Subcutaneous adipose tissue (tissue), 4 donors: ENCODE measurements around the gene FZR1. TPM values are rescaled to one million over a fixed set of nuclear protein-coding genes. Genes with fewer than 3 reads are reported as not detected.

ENCODE experiments used
- total RNA-seq, 4 donors: library from RNA; depleted of rRNA; stranded (reverse); fragments of >200 nt; gene quantifications; one replicate each; pipeline ENCODE4 v1.1.0, GENCODE V29; 2016
- TF ChIP-seq, protein P1 (sequence below): fragments of 450-650 bp; IDR thresholded peaks from one replicate; pipeline ENCODE4 v1.5.1; 2016; ENCODE audit warnings: low read depth, mild to moderate bottlenecking, control low read depth, antibody characterized with exemption, moderate library complexity

The FZR1 gene
- total RNA-seq, 4 donors from 2014 or later: 8.2 to 28.3 (median 13.0) TPM

- TF ChIP-seq, protein P1, sequence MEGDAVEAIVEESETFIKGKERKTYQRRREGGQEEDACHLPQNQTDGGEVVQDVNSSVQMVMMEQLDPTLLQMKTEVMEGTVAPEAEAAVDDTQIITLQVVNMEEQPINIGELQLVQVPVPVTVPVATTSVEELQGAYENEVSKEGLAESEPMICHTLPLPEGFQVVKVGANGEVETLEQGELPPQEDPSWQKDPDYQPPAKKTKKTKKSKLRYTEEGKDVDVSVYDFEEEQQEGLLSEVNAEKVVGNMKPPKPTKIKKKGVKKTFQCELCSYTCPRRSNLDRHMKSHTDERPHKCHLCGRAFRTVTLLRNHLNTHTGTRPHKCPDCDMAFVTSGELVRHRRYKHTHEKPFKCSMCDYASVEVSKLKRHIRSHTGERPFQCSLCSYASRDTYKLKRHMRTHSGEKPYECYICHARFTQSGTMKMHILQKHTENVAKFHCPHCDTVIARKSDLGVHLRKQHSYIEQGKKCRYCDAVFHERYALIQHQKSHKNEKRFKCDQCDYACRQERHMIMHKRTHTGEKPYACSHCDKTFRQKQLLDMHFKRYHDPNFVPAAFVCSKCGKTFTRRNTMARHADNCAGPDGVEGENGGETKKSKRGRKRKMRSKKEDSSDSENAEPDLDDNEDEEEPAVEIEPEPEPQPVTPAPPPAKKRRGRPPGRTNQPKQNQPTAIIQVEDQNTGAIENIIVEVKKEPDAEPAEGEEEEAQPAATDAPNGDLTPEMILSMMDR: no peak
Measured at GRCh38 chr19:3493651-3494050, 12.5 kb upstream of the FZR1 start.

DNA sequence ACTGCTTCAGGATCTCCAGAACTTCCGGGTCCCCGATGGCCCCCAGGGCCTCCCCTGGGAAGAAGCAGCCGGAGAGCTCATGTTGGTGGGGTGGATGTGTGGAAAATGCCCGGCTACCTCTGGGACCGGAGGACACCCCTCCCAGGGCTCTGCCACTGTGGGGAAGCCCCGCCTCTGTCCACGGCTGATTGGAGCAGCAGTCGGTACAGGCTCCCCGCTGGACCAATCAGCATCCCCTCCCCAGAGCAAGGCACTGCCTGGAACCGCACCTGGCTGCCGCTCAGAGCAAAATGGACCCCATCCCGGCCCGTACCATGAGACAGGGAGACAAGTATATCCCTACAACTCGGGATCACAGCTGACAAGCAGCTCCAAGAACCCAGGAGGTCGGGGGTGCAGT, 12.1 kb upstream of the FZR1 start:
- TF ChIP-seq, protein P1: no peak

DNA sequence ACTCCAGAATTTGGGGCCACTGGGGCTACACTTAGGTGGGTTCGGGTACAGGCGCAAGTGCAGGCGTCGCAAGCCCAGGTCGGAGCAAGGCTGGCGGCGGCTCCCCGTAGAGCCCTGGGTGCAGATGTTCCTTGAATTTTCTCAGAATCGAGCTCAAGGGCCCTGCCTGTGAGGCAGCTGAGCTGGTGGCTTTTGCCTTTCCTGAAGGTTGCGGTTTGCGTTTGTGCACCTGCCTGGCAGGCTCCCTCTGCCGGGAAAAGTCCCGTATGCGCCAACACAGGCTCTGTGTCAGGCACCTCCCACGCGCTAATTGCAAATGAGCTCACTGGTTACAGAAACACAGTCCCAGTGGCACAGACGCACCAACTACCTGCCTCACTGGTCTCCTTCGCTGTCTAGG, 11.6 kb upstream of the FZR1 start:
- TF ChIP-seq, protein P1: no peak

DNA sequence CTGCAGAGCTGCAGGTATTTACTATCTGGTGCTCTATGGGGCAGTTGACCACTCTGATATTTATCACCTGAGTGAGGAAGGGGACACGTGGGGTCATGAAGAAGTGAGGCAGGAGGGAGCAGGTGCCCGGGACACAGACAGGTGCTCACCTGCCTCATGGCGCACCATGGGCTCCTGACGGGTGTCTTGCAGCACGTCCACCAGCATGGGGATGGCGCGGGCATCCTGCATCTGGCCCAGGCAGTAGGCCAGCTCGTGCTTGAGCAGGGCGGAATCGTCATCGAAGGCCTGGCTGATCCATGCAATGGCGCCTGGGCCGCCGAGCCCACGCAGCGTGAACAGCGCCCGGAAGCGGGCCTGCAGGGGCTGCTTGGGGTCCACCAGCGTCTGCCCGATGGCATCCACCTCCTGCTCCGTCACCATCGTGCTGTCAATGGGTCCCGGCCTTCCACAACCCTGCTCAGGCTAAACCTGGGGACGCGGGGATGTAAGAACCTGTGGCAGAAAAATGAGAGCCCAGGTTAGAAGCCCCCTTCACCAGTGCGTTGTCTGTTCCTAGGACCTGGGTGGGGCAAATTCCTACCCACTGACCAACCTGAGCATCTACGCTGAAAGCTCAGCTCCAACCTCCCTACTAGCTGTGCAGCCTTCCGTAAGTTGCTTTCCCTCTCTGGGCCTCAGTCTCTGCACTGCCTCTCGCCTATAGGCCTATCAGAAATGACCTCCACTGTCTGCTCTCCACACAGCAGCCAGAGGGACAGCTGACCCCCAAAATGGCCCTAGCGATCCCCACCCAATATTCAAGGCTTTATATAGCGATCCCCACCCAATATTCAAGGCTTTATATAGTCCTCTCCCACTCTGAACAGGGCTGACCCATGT, 9.5 kb upstream of the FZR1 start:
- TF ChIP-seq, protein P1: no peak

GRCh38 chr19:3497757-3498520, 8.2 kb upstream of the FZR1 start:
- TF ChIP-seq, protein P1: no peak

GRCh38 chr19:3499738-3500428, 6.2 kb upstream of the FZR1 start:
- TF ChIP-seq, protein P1: no peak
